Activated naive CD4-positive, alpha-beta T cell treated with anti-CD3 and anti-CD28 coated beads, Interleukin-2, amount 50 U/mL, for 24 hours (primary cell): ENCODE data around the gene FUT8.

Source experiments
- H3K27ac Mint-ChIP-seq: one replicate; pipeline ENCODE4 v1.8.0; 2021; ENCODE audit warnings: mild to moderate bottlenecking, mixed read lengths
- H3K27me3 Mint-ChIP-seq: one replicate; pipeline ENCODE4 v1.8.0; 2021; ENCODE audit warnings: mixed read lengths
- H3K36me3 Mint-ChIP-seq: one replicate; pipeline ENCODE4 v1.8.0; 2021; ENCODE audit warnings: mixed read lengths
- H3K4me1 Mint-ChIP-seq: one replicate; pipeline ENCODE4 v1.8.0; 2021; ENCODE audit warnings: mixed read lengths
- H3K4me3 Mint-ChIP-seq: one replicate; pipeline ENCODE4 v1.8.0; 2021; ENCODE audit warnings: mild to moderate bottlenecking, mixed read lengths
- H3K9me3 Mint-ChIP-seq: one replicate; pipeline ENCODE4 v1.8.0; 2021; ENCODE audit warnings: mixed read lengths

The FUT8 gene

GRCh38 chr14:65780566-65780965 lies 368.0 kb downstream of the FUT8 start:
- H3K27me3 Mint-ChIP-seq, result no peaks in the 10 kb centered on the region
- no peak overlapping the region for H3K4me3 Mint-ChIP-seq
- H3K9me3 Mint-ChIP-seq, result no peaks in the 10 kb centered on the region
- H3K4me1 Mint-ChIP-seq, result no peaks in the 10 kb centered on the region
- H3K27ac Mint-ChIP-seq, result no peak overlapping the region
- H3K36me3 Mint-ChIP-seq, result no peaks in the 10 kb centered on the region

DNA sequence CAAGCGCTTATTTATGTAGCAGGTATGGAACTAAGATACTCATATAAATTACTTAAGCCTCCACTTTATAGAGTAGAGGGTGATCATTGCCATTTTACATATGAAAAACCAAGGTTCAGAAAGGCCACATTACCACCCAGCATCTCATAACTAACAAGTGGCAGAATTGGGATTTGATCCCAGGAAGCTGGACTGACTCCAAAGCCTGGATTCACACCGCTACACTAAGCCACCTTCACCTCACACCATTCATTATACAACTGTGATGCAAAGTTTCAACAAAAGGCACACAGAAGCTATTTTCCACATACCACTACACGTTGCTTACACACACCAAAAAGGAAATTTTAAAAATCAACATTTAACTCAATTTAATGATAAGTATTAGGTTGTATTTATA lies 370.6 kb downstream of the FUT8 start:
- Mint-ChIP-seq H3K9me3 (no peaks in the 10 kb centered on the region), H3K27me3 (no peaks in the 10 kb centered on the region), H3K4me3 (no peak overlapping the region), H3K4me1 (no peaks in the 10 kb centered on the region), H3K36me3 (no peaks in the 10 kb centered on the region), H3K27ac (no peak overlapping the region)

GRCh38 chr14:65783576-65783975 lies 371.0 kb downstream of the FUT8 start:
- H3K4me1 Mint-ChIP-seq, result no peaks in the 10 kb centered on the region
- H3K27me3 Mint-ChIP-seq, result no peaks in the 10 kb centered on the region
- H3K36me3 Mint-ChIP-seq, result no peaks in the 10 kb centered on the region
- H3K27ac Mint-ChIP-seq, result no peak overlapping the region
- H3K4me3 Mint-ChIP-seq, result no peak overlapping the region
- no peaks in the 10 kb centered on the region for H3K9me3 Mint-ChIP-seq

GRCh38 chr14:65784574-65784973 lies 372.0 kb downstream of the FUT8 start:
- Mint-ChIP-seq H3K36me3 (no peaks in the 10 kb centered on the region), H3K4me1 (no peaks in the 10 kb centered on the region), H3K27me3 (no peaks in the 10 kb centered on the region), H3K4me3 (no peak overlapping the region), H3K27ac (no peak overlapping the region), H3K9me3 (no peaks in the 10 kb centered on the region)

DNA sequence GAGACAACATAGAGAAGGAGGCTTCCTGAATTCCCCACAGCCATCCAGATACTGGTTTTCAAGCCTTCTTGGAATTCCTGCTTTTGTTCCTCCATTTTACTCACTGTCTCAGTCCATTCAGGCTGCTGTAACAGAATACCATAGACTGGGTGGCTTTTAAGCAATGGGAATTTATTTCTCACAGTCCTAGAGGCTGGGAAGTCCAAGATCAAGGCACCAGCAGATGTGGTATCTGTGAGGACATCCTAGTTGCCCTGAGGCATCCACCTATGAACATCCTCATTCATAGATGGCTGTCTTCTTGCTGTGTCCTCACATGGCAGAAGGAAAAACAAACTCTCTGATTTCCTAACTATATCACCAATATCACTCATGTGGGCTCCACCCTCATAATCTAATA lies 374.9 kb downstream of the FUT8 start:
- H3K4me1 Mint-ChIP-seq, result no peaks in the 10 kb centered on the region
- no peak overlapping the region for H3K27ac Mint-ChIP-seq
- H3K36me3 Mint-ChIP-seq, result no peaks in the 10 kb centered on the region
- no peaks in the 10 kb centered on the region for H3K9me3 Mint-ChIP-seq
- H3K27me3 Mint-ChIP-seq, result no peaks in the 10 kb centered on the region
- no peak overlapping the region for H3K4me3 Mint-ChIP-seq

GRCh38 chr14:65788876-65789275 lies 376.3 kb downstream of the FUT8 start:
- H3K4me1 Mint-ChIP-seq, result no peaks in the 10 kb centered on the region
- H3K4me3 Mint-ChIP-seq, result no peak overlapping the region
- no peaks in the 10 kb centered on the region for H3K27me3 Mint-ChIP-seq
- no peaks in the 10 kb centered on the region for H3K36me3 Mint-ChIP-seq
- H3K9me3 Mint-ChIP-seq, result no peaks in the 10 kb centered on the region
- no peak overlapping the region for H3K27ac Mint-ChIP-seq

DNA sequence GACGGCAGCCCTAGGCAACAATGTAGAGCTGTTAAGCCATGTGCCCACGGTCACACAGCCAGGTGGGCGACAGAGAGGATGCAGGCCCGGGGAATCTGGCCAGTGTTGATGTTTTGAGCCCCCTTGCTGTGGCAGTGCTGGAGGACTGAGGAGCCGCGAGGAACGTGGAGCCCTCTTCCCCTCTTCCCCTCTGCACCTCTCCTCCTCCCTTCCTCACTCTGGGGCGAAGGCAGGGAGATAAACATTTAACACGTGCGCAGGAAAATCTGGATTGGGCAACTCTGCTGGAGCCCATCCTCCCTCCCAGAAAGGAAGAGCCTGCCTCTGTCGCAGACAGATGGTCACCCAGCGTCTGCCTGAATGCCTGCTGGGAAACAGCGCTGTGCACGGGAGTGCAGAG lies 376.8 kb downstream of the FUT8 start:
- Mint-ChIP-seq H3K27ac (no peak overlapping the region), H3K4me1 (no peaks in the 10 kb centered on the region), H3K4me3 (no peak overlapping the region), H3K36me3 (no peaks in the 10 kb centered on the region), H3K27me3 (no peaks in the 10 kb centered on the region), H3K9me3 (no peaks in the 10 kb centered on the region)

- no peaks in the 10 kb centered on the region for H3K9me3 Mint-ChIP-seq
- H3K27me3 Mint-ChIP-seq, result no peaks in the 10 kb centered on the region
These were observed 377.8 kb downstream of the FUT8 start for GRCh38 chr14:65790172-65790815.

GRCh38 chr14:65791191-65791981 lies 378.9 kb downstream of the FUT8 start:
- Mint-ChIP-seq H3K4me1 (no peaks in the 10 kb centered on the region), H3K27ac (no peak overlapping the region), H3K9me3 (no peaks in the 10 kb centered on the region), H3K27me3 (no peaks in the 10 kb centered on the region), H3K36me3 (no peaks in the 10 kb centered on the region), H3K4me3 (no peak overlapping the region)

More at GRCh38 chr14:65790172-65790815, 377.8 kb downstream of the FUT8 start:
- H3K36me3 Mint-ChIP-seq, result no peaks in the 10 kb centered on the region
- H3K27ac Mint-ChIP-seq, result no peak overlapping the region
- no peak overlapping the region for H3K4me3 Mint-ChIP-seq
- H3K4me1 Mint-ChIP-seq, result no peaks in the 10 kb centered on the region

DNA sequence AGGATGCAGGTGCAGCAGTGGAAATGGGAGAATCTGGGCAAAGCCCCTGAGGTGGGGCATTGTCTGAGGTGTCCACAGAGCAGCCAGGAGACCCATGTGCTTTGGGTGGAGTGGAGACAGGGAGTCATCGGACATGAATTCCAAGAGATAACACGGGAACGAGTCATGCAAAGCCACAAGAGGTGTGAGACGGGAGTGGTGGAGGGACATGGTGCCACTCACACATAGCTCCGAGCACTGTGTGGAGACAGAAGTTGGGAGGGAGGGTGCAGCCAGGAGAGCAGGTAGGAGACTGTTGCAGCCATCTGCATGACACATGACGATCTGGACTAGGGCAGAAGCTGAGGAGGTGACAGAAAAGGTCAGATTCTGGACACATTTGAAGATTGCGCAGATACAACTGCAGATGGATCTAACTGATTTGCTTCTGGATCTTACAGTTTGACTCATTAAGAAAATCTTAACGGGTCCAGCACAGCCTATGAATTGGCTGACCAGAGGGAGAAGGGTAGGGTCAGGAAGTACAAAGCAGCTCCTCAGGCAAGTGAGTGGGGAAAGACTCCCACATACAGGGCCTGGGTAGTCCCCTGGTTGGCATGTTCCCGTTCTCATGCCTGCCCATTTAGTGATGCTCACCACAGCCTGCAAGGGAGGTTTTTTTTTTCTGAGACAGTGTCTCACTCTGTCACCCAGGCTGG lies 379.8 kb downstream of the FUT8 start:
- H3K27ac Mint-ChIP-seq, result no peak overlapping the region
- no peaks in the 10 kb centered on the region for H3K27me3 Mint-ChIP-seq
- H3K4me1 Mint-ChIP-seq, result no peaks in the 10 kb centered on the region
- no peak overlapping the region for H3K4me3 Mint-ChIP-seq
- no peaks in the 10 kb centered on the region for H3K9me3 Mint-ChIP-seq
- H3K36me3 Mint-ChIP-seq, result no peaks in the 10 kb centered on the region
